NCI-H345 treated with DMSO at 0.1 percent for 48 hours (cell line): ENCODE measurements around the gene ALG9.

Experiments
- DNase-seq: peaks from one replicate; lab custom pipeline; 2025; ENCODE audit not compliant: unreplicated experiment; lab: John Stamatoyannopoulos, UW

Gene ALG9

GRCh38 chr11:111837366-111837891 is 34.0 kb downstream of the ALG9 start:
- no peak for DNase-seq

- DNase-seq, result no peak
Measured at GRCh38 chr11:111836721-111837120, 34.7 kb downstream of the ALG9 start.

- no peak for DNase-seq
Measured at GRCh38 chr11:111836162-111836561, 35.2 kb downstream of the ALG9 start.

GRCh38 chr11:111835665-111836064 is 35.7 kb downstream of the ALG9 start:
- no peak for DNase-seq

GRCh38 chr11:111834432-111835163 is 36.8 kb downstream of the ALG9 start:
- DNase-seq, result no peak

- DNase-seq, result no peak
Measured at GRCh38 chr11:111833524-111833923, 37.9 kb downstream of the ALG9 start.

GRCh38 chr11:111829185-111829968 is 42.0 kb downstream of the ALG9 start:
- no peak for DNase-seq

GRCh38 chr11:111826322-111826950 is 44.9 kb downstream of the ALG9 start:
- DNase-seq, result no peak

GRCh38 chr11:111823629-111824028 is 47.8 kb downstream of the ALG9 start:
- no peak for DNase-seq

- no peak for DNase-seq
Measured at GRCh38 chr11:111823131-111823530, 48.2 kb downstream of the ALG9 start.

GRCh38 chr11:111819829-111820237 is 51.5 kb downstream of the ALG9 start:
- DNase-seq, result no peak

GRCh38 chr11:111819161-111819828 is 52.1 kb downstream of the ALG9 start:
- DNase-seq, result no peak

- DNase-seq, result no peak
Measured at GRCh38 chr11:111815489-111815888, 55.9 kb downstream of the ALG9 start.

- DNase-seq, result no peak
Measured at GRCh38 chr11:111814557-111815320, 56.6 kb downstream of the ALG9 start.

- DNase-seq, result no peak
Measured at GRCh38 chr11:111814106-111814505, 57.3 kb downstream of the ALG9 start.

- DNase-seq, result no peak
Measured at GRCh38 chr11:111812211-111812610, 59.2 kb downstream of the ALG9 start.

GRCh38 chr11:111811445-111811844 is 59.9 kb downstream of the ALG9 start:
- no peak for DNase-seq

GRCh38 chr11:111808834-111809233 is 62.5 kb downstream of the ALG9 start:
- DNase-seq, result no peak

- DNase-seq, result no peak
Measured at GRCh38 chr11:111808063-111808588, 63.3 kb downstream of the ALG9 start.

GRCh38 chr11:111807076-111807475 is 64.3 kb downstream of the ALG9 start:
- no peak for DNase-seq
